HL-60 (cell line): ENCODE measurements around the gene MRPS2.

ENCODE experiments used
- POLR2AphosphoS5 ChIP-seq: IDR thresholded peaks from 2 replicates; pipeline ENCODE4 v1.6.1; 2012; ENCODE audit warnings: low read depth
- SPI1 ChIP-seq: IDR thresholded peaks from 2 replicates; pipeline ENCODE4 v1.6.1; 2012; ENCODE audit warnings: low read depth, mild to moderate bottlenecking, borderline replicate concordance
- TF ChIP-seq, protein P1 (sequence below): IDR thresholded peaks from one replicate; pipeline ENCODE4 v1.5.1; 2011; ENCODE audit warnings: low read length, control low read depth, inconsistent platforms; ENCODE audit not compliant: insufficient read depth
- TF ChIP-seq, protein P2 (sequence below): IDR thresholded peaks from 2 replicates; pipeline ENCODE4 v1.6.1; 2012; ENCODE audit warnings: low read depth; ENCODE audit not compliant: insufficient replicate concordance

DNA sequence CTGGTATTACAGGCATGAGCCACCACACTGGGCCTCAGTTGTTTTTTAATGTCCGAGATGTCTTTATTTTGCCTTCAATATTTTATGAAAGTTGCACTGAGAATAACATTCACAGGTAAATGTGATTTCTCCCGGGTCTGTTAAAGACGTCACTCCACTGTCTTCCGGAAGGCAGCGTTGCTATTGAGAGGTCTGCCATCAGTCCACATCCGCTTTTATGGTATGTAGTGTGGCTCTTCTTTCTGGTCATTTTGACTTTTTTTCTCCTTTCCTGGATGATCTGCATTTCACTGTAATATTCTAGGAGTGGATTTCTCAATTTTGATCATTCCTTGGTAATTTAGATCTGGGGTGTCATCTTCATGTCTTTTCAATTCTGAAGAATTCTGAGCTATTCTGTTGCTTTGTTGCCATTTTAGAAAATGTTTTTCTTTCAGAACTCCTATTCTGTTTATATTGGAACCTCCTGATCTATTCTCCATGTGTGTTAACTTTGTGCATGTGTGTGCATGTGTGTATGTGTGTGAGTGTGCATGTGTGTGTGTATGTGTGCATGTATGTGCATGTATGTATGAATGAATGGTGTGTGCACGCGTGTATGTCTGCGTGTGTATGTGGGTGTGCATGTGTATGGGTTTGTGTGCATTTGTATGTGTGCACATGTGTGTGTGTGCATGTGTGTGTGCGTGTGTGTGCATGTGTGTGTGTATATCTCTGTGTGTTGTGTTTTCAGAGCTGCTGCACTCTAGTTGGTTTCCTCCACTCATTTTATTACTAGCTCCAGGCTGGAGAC, 18.9 kb downstream of the MRPS2 start:
- TF ChIP-seq, protein P1, sequence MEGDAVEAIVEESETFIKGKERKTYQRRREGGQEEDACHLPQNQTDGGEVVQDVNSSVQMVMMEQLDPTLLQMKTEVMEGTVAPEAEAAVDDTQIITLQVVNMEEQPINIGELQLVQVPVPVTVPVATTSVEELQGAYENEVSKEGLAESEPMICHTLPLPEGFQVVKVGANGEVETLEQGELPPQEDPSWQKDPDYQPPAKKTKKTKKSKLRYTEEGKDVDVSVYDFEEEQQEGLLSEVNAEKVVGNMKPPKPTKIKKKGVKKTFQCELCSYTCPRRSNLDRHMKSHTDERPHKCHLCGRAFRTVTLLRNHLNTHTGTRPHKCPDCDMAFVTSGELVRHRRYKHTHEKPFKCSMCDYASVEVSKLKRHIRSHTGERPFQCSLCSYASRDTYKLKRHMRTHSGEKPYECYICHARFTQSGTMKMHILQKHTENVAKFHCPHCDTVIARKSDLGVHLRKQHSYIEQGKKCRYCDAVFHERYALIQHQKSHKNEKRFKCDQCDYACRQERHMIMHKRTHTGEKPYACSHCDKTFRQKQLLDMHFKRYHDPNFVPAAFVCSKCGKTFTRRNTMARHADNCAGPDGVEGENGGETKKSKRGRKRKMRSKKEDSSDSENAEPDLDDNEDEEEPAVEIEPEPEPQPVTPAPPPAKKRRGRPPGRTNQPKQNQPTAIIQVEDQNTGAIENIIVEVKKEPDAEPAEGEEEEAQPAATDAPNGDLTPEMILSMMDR, result no peak
- TF ChIP-seq POLR2AphosphoS5, result no peak
- TF ChIP-seq, protein P2, sequence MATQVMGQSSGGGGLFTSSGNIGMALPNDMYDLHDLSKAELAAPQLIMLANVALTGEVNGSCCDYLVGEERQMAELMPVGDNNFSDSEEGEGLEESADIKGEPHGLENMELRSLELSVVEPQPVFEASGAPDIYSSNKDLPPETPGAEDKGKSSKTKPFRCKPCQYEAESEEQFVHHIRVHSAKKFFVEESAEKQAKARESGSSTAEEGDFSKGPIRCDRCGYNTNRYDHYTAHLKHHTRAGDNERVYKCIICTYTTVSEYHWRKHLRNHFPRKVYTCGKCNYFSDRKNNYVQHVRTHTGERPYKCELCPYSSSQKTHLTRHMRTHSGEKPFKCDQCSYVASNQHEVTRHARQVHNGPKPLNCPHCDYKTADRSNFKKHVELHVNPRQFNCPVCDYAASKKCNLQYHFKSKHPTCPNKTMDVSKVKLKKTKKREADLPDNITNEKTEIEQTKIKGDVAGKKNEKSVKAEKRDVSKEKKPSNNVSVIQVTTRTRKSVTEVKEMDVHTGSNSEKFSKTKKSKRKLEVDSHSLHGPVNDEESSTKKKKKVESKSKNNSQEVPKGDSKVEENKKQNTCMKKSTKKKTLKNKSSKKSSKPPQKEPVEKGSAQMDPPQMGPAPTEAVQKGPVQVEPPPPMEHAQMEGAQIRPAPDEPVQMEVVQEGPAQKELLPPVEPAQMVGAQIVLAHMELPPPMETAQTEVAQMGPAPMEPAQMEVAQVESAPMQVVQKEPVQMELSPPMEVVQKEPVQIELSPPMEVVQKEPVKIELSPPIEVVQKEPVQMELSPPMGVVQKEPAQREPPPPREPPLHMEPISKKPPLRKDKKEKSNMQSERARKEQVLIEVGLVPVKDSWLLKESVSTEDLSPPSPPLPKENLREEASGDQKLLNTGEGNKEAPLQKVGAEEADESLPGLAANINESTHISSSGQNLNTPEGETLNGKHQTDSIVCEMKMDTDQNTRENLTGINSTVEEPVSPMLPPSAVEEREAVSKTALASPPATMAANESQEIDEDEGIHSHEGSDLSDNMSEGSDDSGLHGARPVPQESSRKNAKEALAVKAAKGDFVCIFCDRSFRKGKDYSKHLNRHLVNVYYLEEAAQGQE, result no peak
- TF ChIP-seq SPI1, result no peak
